Spleen (tissue), 7 donors: ENCODE results near the gene TMC1.
"Not testable (repeated sequence)": the region's sequence is repeated elsewhere in the genome, so short reads cannot be mapped to it uniquely, and the experiment has no call there.

ENCODE experiments used
- POLR2A ChIP-seq, 3 donors: fragments of 450-650 bp; IDR thresholded peaks; one replicate each; pipeline ENCODE4 v1.5.1; 2017; ENCODE audit warnings: antibody characterized with exemption in 3 of 3, mild to moderate bottlenecking in 1 of 3
- TF ChIP-seq, protein P1 (sequence below), 11 experiments: fragments of 200-600 bp in 7 of 11; fragments of 450-650 bp in 4 of 11; sonication (generic) in 4 of 11; IDR thresholded peaks in 8 of 11; conservative IDR thresholded peaks in 3 of 11; 1 replicate in 7 of 11; 2 replicates in 4 of 11; pipeline versions ENCODE4 v1.4.0 to v1.8.0; 2016 to 2021; ENCODE audit warnings: antibody characterized with exemption in 11 of 11, inconsistent platforms in 4 of 11, mild to moderate bottlenecking in 1 of 11
- donor health status: DM: no; HTN: no; CAD: no; lungs with moderate emphysema.
- donor health status: DM: no; HTN: no; CAD: no.
- donor health status: DM: no; HTN: no; CAD: no.

DNA sequence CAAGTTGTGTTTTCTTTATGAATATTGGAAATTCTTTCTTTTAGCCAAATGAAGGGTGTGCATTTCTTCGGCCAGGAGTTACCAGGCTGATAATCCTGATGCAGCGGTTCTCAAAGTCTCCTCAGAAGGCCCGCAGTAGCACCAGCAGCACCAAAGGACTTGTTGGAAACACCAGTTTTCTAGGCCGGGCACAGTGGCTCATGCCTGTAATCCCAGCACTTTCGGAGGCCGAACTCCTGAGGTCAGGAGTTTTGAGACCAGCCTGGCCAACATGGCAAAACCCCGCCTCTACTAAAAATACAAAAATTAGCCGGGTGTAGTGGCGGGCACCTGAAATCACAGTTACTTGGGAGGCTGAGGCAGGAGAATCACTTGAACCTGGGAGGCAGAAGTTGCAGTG is 397 bp upstream of the TMC1 start:
- TF ChIP-seq, protein P1, sequence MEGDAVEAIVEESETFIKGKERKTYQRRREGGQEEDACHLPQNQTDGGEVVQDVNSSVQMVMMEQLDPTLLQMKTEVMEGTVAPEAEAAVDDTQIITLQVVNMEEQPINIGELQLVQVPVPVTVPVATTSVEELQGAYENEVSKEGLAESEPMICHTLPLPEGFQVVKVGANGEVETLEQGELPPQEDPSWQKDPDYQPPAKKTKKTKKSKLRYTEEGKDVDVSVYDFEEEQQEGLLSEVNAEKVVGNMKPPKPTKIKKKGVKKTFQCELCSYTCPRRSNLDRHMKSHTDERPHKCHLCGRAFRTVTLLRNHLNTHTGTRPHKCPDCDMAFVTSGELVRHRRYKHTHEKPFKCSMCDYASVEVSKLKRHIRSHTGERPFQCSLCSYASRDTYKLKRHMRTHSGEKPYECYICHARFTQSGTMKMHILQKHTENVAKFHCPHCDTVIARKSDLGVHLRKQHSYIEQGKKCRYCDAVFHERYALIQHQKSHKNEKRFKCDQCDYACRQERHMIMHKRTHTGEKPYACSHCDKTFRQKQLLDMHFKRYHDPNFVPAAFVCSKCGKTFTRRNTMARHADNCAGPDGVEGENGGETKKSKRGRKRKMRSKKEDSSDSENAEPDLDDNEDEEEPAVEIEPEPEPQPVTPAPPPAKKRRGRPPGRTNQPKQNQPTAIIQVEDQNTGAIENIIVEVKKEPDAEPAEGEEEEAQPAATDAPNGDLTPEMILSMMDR (IDR thresholded peaks at IDR 0.05 in 8 of 11, conservative IDR thresholded peaks at IDR 0.05 in 3 of 11) = not testable (repeated sequence)
- not testable (repeated sequence) for TF ChIP-seq POLR2A (IDR thresholded peaks at IDR 0.05)
